Gastroesophageal sphincter (tissue), 4 donors: ENCODE measurements around the gene DGLUCY. TPM values are rescaled to one million over a fixed set of nuclear protein-coding genes. Genes with fewer than 3 reads are reported as not detected.

Experiments
- ATAC-seq: fragments of 150-250 bp; one replicate; pipeline ENCODE4 v1.9.1; 2016; ENCODE audit warnings: mild to moderate bottlenecking, moderate library complexity
- H3K27ac ChIP-seq, 4 donors: fragments of 200-600 bp; sonication (generic) in 3 of 4; 1 replicate in 3 of 4; 2 replicates in 1 of 4; pipeline ENCODE4 v1.5.1; 2016 to 2019
- H3K27me3 ChIP-seq: fragments of 200-600 bp; sonication (generic); one replicate; pipeline ENCODE4 v1.5.1; 2019
- H3K36me3 ChIP-seq, 2 donors: fragments of 200-600 bp; sonication (generic); one replicate each; pipeline ENCODE4 v1.5.1; 2019; ENCODE audit warnings: control low read depth in 1 of 2
- H3K4me1 ChIP-seq, 3 donors: fragments of 200-600 bp; sonication (generic); 1 replicate in 2 of 3; 2 replicates in 1 of 3; pipeline ENCODE4 v1.5.1; 2016 to 2019; ENCODE audit warnings: control low read depth in 2 of 3
- H3K4me3 ChIP-seq, 2 donors: fragments of 200-600 bp; sonication (generic); one replicate each; pipeline ENCODE4 v1.5.1; 2019; ENCODE audit warnings: mild to moderate bottlenecking in 1 of 2, moderate library complexity in 1 of 2
- H3K9me3 ChIP-seq, 3 donors: fragments of 200-600 bp; sonication (generic); one replicate each; pipeline ENCODE4 v1.5.1; 2017 to 2019; ENCODE audit warnings: control low read depth in 2 of 3
- EP300 ChIP-seq: sonication (generic); formaldehyde crosslinking; IDR thresholded peaks from one replicate; pipeline ENCODE4 v1.6.1; 2017; ENCODE audit warnings: antibody characterized with exemption, mild to moderate bottlenecking
- POLR2A ChIP-seq, 2 donors: fragments of 450-650 bp; IDR thresholded peaks; one replicate each; pipeline ENCODE4 v1.6.1; 2017; ENCODE audit warnings: antibody characterized with exemption in 2 of 2, mild to moderate bottlenecking in 2 of 2, moderate library complexity in 1 of 2
- POLR2AphosphoS5 ChIP-seq: sonication (generic); formaldehyde crosslinking; IDR thresholded peaks from one replicate; pipeline ENCODE4 v1.6.1; 2017; ENCODE audit warnings: antibody characterized with exemption
- WGBS, 2 donors: methylation state at CpG; one replicate each; pipeline ENCODE4 v1.1.5; 2018; ENCODE audit warnings: low coverage in 1 of 2; 5-methylcytosine and 5-hydroxymethylcytosine counted together
- total RNA-seq, 4 donors: library from RNA; depleted of rRNA; stranded (reverse); fragments of >200 nt; gene quantifications; one replicate each; pipeline ENCODE4 v1.1.0, GENCODE V29; 2016
- TF ChIP-seq, protein P1 (sequence below), 4 experiments: fragments of 200-600 bp in 2 of 4; fragments of 450-650 bp in 2 of 4; sonication (generic) in 1 of 4; IDR thresholded peaks; one replicate each; pipeline ENCODE4 v1.5.1; 2017 to 2019; ENCODE audit warnings: antibody characterized with exemption in 4 of 4, mild to moderate bottlenecking in 2 of 4, moderate library complexity in 2 of 4

Gene DGLUCY
- total RNA-seq, 4 donors from 2014 or later, result 52.8 to 118 (median 77.3) TPM

DNA sequence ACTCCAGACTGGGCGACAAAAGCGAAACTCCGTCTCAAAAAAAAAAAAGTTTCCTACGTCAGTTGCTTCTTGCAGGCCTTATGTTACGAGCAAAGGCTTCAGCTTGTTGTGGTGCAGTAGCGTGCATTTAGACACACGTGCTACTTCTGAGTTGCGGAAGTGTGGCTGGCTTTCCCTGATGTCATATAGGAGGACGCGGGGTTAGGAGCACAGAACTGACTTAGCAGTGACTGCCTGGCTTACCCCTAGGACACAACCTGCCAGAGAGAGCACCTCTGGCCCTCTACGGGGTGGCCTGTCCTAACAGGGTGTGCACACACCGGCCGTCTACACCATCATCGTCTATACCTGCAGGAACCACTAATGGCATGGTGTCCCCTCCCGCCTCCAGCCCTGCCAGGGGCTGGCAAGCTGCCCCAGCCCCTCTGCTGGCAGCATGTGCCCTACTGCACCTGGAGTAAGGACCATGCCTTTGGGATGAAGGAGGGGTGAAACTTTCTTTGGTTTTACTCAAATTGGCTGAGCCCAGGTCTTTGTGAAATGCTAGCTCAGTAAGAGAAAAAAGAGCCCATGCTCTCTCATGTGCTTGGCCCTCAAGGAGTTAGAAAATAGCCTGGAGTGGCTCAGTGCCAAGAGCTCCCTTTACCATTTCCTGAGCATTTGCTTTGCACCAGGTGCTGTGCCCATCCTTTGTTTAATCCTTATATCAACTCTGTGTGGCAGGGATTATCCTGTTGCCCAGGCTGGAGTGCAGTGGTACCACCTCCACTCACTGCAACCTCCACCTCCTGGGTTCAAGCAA lies 132.4 kb downstream of the DGLUCY start:
- 91 to 94% methylated on average over 10 to 11 of the region's 15 CpGs for WGBS, 2 donors
- Histone ChIP-seq H3K36me3 (no peaks in the 10 kb centered on the region), H3K4me1 (peaks cover 0 to 36% (median 0%) of the 10 kb centered on the region in 3 donors), H3K27me3 (no peaks in the 10 kb centered on the region), H3K9me3 (no peaks in the 10 kb centered on the region), H3K27ac (no peak overlapping the region), H3K4me3 (no peak overlapping the region)
- TF ChIP-seq EP300, result no peak
- no peak for TF ChIP-seq POLR2AphosphoS5
- no peak for TF ChIP-seq POLR2A (IDR thresholded peaks at IDR 0.05)
- TF ChIP-seq, protein P1, sequence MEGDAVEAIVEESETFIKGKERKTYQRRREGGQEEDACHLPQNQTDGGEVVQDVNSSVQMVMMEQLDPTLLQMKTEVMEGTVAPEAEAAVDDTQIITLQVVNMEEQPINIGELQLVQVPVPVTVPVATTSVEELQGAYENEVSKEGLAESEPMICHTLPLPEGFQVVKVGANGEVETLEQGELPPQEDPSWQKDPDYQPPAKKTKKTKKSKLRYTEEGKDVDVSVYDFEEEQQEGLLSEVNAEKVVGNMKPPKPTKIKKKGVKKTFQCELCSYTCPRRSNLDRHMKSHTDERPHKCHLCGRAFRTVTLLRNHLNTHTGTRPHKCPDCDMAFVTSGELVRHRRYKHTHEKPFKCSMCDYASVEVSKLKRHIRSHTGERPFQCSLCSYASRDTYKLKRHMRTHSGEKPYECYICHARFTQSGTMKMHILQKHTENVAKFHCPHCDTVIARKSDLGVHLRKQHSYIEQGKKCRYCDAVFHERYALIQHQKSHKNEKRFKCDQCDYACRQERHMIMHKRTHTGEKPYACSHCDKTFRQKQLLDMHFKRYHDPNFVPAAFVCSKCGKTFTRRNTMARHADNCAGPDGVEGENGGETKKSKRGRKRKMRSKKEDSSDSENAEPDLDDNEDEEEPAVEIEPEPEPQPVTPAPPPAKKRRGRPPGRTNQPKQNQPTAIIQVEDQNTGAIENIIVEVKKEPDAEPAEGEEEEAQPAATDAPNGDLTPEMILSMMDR (IDR thresholded peaks at IDR 0.05), result no peak
- no peak for ATAC-seq

DNA sequence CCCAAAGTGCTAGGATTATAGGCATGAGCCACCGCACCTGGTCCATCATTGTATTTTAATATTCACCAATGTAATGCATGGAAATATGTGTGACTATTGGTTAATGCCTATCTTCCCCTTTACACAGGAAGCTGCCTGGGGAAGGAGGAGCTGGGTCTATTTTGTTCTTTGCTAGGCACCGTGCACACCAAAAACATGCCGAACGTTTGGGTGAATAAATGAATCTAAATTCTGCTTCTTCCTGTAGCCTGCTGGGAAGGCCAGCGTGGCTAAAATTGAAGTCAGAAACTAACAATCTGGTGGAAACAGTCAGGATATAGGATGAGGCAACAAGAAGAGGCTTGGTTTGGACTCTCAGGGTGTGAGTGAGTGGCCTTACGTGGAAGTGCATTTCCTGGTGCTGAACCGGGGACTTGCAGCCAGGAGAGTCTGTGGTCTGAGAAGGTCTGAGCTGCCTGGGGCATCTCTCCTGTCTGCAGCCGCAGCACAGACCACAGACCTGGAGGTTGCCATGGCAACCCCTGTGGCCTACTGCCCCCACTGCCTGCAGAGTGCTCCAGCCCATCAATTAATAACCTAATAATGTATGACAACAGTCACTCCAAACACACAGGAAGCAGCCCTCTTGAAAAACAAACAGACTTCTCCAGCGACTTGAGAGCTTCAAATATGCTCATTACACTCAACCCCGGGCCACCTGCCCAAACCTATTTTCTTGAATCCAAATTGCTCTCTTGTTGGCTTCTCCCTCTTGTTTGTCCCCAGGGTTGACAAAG lies 136.2 kb downstream of the DGLUCY start:
- no peaks in the 10 kb centered on the region for H3K9me3 ChIP-seq

DNA sequence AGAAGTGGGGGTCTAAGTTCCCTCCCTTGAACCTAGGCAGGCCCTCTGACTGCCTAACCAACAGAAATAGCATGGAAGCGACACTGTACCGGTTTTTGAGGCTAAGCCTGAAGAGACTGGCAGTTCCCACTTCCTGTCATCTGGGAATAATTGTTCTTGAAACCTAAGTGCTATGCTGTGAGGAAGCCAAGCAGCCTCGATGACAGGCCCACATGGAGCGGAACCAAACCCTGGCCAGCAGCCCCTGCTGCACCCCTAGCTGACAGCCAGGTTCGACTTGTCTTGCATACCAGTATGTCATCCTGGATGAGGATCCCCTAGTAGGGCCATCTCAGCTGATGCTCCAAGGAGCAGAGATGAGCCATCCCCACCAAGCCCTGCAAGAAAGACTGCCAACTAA lies 137.0 kb downstream of the DGLUCY start:
- no peaks in the 10 kb centered on the region for H3K27me3 ChIP-seq
- H3K4me1 ChIP-seq, result peaks cover 0 to 32% (median 7%) of the 10 kb centered on the region in 3 donors
- ATAC-seq, result no peak
- no peaks in the 10 kb centered on the region for H3K9me3 ChIP-seq
- H3K36me3 ChIP-seq, result no peaks in the 10 kb centered on the region
- H3K4me3 ChIP-seq, result no peak overlapping the region
- peak overlapping the region in 1 of 4 donors; percentile 43 for H3K27ac ChIP-seq
- 32 to 78% methylated on average over 2 to 4 of the region's 5 CpGs for WGBS, 2 donors
- TF ChIP-seq POLR2A (IDR thresholded peaks at IDR 0.05), result no peak
- TF ChIP-seq EP300, result no peak
- TF ChIP-seq, protein P1 (IDR thresholded peaks at IDR 0.05), result no peak
- TF ChIP-seq POLR2AphosphoS5, result no peak

More for the DNA sequence above, 136.2 kb downstream of the DGLUCY start:
- Histone ChIP-seq H3K27ac (peak overlapping the region in 2 of 4 donors; percentile 32 to 43), H3K4me3 (no peak overlapping the region), H3K36me3 (no peaks in the 10 kb centered on the region), H3K27me3 (no peaks in the 10 kb centered on the region), H3K4me1 (peaks cover 0 to 31% (median 7%) of the 10 kb centered on the region in 3 donors)
- 51 to 83% methylated on average over 7 to 8 of the region's 10 CpGs for WGBS, 2 donors
- no peak for ATAC-seq
- TF ChIP-seq POLR2A (IDR thresholded peaks at IDR 0.05) (no peak), EP300 (no peak), POLR2AphosphoS5 (no peak)
- TF ChIP-seq, protein P1 (IDR thresholded peaks at IDR 0.05), result peak in 1 of 4 experiments; percentile 17

DNA sequence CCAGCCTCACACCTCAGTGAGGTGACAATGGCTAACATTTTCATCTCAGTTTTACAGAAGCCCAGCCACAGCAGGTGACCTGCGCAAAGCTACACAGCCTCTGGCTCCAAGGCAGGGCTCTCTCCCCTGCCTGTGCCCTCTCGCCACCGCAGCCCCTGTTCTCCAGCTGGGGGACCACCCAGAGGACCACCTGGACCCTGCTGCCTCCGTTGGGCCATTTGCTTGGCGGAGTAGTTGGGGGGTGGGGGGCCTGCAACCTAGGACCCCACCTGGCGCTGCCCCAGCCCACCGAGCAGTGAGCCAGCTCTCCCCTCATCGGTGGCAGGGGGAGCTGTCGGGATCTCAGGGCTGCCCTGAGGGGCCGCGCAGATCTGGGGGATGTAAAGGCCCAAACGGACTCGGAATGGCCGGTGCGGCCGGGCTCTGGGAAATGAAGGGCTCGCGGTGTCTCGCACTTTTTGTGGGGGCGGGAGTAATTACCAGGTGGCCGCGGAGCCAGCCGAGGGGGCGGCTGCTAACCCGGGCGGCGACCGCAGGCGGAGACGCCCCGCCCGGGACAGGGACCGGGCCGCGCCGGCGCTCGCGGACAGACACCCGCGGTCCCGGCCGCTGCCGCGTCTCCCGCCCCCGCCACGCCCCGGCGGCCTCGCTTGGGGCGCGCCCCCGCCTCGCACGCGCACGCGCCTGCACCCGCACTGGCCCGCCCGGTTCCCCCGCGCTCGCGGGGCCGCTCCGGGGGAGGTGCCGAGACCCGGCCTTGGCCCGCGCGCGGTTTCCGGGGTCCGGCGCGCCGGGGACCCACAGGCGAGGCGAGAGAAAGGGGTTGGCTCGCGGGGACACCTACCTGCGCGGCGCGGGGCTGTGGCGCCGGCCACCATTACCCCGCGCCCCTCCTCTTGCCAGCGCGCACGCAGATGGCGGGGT lies 139.3 kb downstream of the DGLUCY start:
- H3K9me3 ChIP-seq, result no peaks in the 10 kb centered on the region
- ATAC-seq, result peak; percentile 57
- H3K4me1 ChIP-seq, result peaks cover 0 to 52% (median 22%) of the 10 kb centered on the region in 3 donors
- no peaks in the 10 kb centered on the region for H3K27me3 ChIP-seq
- H3K4me3 ChIP-seq, result peak overlapping the region; percentile 49 to 67
- no CpG with 5 or more reads among the region's 95 CpGs for WGBS, 2 donors
- peak overlapping the region in 3 of 4 donors; percentile 63 to 83 (median 71) for H3K27ac ChIP-seq
- H3K36me3 ChIP-seq, result no peaks in the 10 kb centered on the region
- TF ChIP-seq EP300 (no peak), POLR2A (IDR thresholded peaks at IDR 0.05) (peak in 1 of 2 donors; percentile 13), POLR2AphosphoS5 (no peak)
- TF ChIP-seq, protein P1 (IDR thresholded peaks at IDR 0.05), result no peak
